ENCODE results near the gene USP34.

- TF ChIP-seq POLR2AphosphoS5 (IDR thresholded peaks at IDR 0.05; ENCODE audit: borderline replicate concordance, low read depth, low read length): no peak
- no peak for TF ChIP-seq EZH2 (IDR thresholded peaks at IDR 0.05)
Measured at GRCh38 chr2:61196671-61197070, 274.2 kb downstream of the USP34 start.
